ENCODE results near the gene RCAN3.

Gene RCAN3

DNA sequence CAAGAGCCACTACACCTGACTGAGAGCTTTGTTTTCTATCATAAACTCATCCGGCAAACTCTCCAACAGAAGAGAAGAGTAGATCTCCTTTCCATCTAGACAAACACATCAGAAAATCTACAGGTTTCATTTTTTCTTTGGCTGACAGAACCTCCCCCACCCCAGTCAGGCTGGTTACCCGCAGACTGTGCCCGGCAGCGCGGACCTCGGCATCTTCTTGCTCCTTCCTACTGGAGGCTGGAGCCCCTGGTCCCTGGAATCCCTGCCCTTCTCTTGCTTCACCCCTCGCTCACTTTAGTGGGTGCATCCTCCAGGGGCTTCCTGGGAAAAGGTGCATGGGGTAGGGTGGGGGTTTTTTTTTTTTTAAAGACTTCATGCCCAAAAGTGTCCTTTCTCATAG is 76.2 kb downstream of the RCAN3 start:
- no peak for DNase-seq (ENCODE audit: low read depth)

DNA sequence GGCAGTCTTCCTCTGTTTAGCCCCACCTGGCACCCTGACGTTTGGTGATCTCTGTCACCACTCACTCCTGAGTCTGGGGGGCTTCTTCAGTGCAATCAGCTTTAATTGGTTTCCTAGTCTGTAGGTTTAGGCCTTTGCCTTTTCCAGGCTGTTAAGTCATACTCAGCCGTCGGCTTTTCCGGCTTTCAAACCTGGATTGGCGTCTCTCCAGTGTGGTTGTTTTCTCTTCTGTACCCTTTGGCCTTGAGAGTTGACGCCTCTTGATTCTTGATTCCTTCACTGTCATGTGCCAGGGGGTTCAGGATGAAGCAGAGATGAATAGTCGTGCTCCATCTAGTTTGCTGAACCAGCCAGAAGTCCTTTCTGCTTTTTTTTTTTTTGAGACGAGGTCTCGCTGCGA is 78.1 kb downstream of the RCAN3 start:
- DNase-seq (ENCODE audit: low read depth), result no peak

DNA sequence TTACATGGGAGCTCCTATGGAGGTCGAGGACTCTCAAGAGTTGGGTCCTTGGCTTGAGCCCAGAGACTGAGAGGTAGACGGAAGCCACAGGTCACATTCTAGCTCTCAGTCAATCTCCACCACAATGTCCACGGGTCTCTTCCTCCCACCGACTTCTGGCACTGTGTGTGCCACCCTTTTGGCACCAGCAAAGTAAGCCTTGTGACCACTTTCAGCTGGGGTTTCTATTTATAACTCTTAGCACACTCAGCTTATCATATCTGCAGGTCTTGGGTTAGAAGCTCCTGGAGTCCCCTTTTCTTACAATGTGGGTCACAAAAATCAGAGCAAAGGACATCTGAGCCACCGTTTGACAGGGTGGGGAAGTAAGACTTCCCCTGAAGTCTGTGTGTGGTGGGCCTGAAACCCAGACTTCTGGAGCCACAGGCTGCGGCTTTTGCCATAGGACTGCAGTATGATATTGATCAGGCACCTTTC is 81.6 kb downstream of the RCAN3 start:
- no peak for DNase-seq (ENCODE audit: low read depth)

DNA sequence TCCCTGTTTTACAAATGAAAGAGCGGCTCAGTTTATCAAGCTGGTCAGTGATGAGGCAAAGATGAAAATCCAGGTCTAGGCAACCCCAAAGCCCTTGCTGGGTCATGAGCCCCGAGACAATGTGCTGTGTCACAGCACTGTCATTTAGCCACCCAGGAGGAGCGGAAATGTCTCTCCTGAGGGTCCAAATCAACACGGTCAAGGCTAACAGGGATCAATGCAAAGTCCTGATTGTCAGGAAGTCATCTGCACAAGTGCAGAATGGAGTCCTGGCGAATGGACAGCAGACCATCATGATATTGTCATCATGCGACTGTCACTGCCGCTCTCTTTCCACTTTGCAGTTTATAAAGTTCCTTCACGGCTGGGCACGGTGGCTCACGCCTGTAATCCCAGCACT is 83.5 kb downstream of the RCAN3 start:
- DNase-seq (ENCODE audit: low read depth), result no peak

DNA sequence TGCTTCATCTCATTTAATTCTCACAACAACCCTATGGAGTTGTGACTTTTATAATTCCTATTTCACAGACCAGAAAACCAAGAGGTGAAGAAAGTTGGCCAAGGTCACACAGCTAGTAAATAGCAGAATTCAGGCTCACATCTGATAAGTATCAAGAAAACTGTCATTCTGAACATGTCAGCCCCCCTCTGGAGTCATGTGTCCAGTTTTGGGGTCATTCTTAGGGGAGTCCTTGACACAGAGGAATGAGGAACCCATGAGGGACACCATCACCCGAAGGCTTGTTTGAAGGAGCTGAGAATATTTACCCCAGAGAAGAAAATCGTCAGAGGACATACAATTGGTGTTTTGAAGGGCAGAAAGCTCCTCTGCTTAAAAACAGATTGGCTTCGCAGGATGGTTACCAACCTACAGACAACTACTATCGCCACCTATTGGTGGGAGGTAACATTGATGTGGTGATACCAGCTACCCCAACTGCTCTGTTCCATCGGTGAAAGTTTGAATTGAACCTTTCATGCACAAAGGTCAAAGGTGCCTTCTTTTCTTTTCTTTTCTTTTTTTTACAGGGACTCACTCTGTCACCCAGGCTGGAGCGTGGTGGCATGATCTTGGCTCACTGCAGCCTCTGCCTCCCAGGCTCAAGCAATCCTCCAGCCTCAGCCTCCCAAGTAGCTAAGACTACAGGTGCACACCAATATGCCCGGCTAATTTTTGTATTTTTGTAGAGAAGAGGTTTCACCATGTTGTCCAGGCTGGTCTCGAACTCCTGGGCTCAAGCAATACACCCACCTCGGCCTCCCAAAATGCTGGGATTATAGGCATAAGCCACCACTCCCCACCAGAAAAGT is 84.6 kb downstream of the RCAN3 start:
- DNase-seq (ENCODE audit: low read depth), result peak; percentile 27

DNA sequence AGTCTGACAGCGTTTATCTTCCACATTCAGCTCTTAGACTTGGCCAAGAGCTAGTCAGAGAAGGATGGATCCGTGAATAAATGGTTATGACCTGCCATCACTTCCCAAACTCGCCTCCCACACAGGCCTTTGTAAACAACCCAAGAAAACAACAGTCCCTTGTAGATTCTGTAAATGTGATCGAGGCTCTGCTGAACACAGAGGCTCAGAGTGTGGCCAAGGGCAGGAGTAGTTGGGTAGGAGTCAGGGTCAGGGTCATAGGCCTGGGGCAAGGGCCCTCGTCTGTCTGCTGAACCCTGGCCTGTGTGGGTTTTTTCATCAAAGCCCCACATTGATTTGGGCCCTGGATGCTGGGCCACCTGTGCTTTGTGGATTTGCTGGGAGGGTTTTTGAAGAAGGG is 85.9 kb downstream of the RCAN3 start:
- no peak for DNase-seq (ENCODE audit: low read depth)

DNA sequence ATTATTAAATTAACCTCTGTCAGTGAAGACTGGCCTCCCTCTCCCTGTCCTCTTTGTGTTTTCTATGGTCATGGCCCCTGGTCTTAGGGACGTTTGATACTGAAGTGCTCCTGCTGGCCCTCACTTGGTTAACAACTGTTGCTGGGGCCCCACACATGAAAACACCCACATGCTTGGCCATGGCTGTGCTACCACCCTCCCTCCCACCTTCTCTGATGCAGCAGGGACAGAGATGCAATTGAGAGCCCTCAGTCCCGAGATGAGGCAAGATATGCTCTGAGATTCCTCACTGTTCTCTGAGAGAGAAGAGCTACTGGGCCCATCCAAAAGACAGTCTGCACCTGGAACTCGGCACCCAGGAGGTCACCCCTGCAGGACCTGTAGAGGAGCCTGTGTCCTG is 86.6 kb downstream of the RCAN3 start:
- no peak for DNase-seq (ENCODE audit: low read depth)
